Upper lobe of left lung (tissue), 4 donors: ENCODE results near the gene SESN2.

ENCODE experiments used
- EP300 ChIP-seq, 4 donors: sonication (generic); formaldehyde crosslinking; IDR thresholded peaks; one replicate each; pipeline ENCODE4 v1.5.1; 2017; ENCODE audit warnings: antibody characterized with exemption in 4 of 4, control low read depth in 2 of 4
- POLR2A ChIP-seq, 4 donors: fragments of 450-650 bp; IDR thresholded peaks; one replicate each; pipeline ENCODE4 v1.5.1; 2016 to 2017; ENCODE audit warnings: antibody characterized with exemption in 4 of 4, mild to moderate bottlenecking in 2 of 4
- POLR2AphosphoS5 ChIP-seq, 2 donors: sonication (generic); formaldehyde crosslinking; IDR thresholded peaks; one replicate each; pipeline ENCODE4 v1.5.1; 2017; ENCODE audit warnings: antibody characterized with exemption in 2 of 2
- TF ChIP-seq, protein P1 (sequence below), 6 experiments: fragments of 450-650 bp in 4 of 6; fragments of 200-600 bp in 2 of 6; sonication (generic) in 2 of 6; IDR thresholded peaks; one replicate each; pipeline ENCODE4 v1.5.1; 2016 to 2019; ENCODE audit warnings: antibody characterized with exemption in 6 of 6

DNA sequence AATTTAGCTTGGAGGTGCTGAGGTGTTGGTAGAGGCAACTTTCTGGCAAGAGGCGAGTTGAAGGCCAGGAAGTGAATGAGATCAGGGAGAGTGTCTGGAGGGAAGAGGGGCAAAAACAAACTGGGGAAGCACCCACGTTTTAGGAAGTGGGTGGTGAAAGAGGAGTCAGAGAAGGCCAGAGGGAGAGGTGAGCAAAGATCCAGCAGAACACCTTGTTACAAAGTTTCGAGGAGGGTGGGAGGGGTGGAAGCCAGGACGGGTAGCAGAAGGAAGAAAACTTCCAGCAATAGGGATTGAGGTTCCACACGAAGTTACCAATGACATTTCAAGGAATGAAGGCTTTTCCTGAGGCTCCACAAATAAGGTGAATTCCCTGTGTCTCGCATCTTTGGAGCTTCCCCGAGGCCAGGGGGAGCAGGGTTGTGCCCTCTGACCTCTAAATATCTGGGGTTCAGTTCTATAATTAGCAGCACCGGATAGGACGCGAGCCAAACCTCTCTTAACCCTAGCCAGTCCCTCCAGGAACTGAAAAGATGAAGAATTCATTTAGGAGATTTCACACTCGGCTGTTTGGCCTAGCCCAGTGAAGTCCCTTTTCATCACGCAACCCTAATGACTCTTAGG is 578 bp upstream of the SESN2 start:
- TF ChIP-seq, protein P1, sequence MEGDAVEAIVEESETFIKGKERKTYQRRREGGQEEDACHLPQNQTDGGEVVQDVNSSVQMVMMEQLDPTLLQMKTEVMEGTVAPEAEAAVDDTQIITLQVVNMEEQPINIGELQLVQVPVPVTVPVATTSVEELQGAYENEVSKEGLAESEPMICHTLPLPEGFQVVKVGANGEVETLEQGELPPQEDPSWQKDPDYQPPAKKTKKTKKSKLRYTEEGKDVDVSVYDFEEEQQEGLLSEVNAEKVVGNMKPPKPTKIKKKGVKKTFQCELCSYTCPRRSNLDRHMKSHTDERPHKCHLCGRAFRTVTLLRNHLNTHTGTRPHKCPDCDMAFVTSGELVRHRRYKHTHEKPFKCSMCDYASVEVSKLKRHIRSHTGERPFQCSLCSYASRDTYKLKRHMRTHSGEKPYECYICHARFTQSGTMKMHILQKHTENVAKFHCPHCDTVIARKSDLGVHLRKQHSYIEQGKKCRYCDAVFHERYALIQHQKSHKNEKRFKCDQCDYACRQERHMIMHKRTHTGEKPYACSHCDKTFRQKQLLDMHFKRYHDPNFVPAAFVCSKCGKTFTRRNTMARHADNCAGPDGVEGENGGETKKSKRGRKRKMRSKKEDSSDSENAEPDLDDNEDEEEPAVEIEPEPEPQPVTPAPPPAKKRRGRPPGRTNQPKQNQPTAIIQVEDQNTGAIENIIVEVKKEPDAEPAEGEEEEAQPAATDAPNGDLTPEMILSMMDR (IDR thresholded peaks at IDR 0.05), result no peak
- TF ChIP-seq POLR2A (IDR thresholded peaks at IDR 0.05), result no peak
- TF ChIP-seq POLR2AphosphoS5 (IDR thresholded peaks at IDR 0.05), result no peak
- TF ChIP-seq EP300 (IDR thresholded peaks at IDR 0.05), result no peak
